IPS-NIHi11 (cell line): ENCODE data around the gene ANKMY1.
"Not testable (repeated sequence)": the region's sequence is repeated elsewhere in the genome, so short reads cannot be mapped to it uniquely, and the experiment has no call there.

Experiments
- DNase-seq: peaks from one replicate; pipeline ENCODE4 v3.0.0; 2012; ENCODE audit warnings: mixed read lengths, low spot score

The ANKMY1 gene

GRCh38 chr2:240555541-240556250, 2.1 kb downstream of the ANKMY1 start:
- no peak for DNase-seq

DNA sequence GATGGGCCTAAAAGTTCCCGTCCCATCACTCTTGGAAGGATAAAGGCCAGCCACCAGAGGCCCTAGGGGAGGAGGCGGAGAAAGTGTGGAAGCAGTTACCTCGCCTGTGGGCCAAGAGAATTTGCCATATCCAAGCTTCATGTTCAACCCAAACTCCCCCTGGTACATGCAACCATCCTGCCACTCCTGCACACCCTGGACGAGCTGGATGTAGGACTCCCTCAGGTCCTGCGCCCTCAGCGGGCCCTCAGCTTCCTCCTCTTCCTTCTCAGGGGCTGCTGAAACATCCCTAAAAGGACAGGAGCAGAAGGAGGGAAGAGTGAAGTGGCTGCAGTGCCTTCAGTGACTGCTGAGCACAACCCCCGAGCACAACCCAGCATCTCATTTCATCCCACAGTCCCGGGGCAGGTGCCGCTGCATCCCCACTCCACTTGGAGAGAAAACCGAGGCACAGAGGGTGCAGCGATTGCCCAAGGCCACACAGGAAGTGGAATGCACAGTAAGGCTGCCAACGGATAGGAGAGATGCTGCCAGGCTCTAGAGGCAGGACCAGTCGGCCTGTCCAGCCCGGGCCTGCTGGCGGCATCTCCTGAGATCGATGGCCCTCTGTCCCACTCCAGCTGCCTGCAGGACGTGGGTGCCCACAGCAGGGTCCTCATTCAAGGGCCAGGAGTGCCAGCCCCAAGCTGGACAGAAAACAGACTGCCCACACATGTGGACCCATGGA, 2.9 kb downstream of the ANKMY1 start:
- DNase-seq: no peak

DNA sequence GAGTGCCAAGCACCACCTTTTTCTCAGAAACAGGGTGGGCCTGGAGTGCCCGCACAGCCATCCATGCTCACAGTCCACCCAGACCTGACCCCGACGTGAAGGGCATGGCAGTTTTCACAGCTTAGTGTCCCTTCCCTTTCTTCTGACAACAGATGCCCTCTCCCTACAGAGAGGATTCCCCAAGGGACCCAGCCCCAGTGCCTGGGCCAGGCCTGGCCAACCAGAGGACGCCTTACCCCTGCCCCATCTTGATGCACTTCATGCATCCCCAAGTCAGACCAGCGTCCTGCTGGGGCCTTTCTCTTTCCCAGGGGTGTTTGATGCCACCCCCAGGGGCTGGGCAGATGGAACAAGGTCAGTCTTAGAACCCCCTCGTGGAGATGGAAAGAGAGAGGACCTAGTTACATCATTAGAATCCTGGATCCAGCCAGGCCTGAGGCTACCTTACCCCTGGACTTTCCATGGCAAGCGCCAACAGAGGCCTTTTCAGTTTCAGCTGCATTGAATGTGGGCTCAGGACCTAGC, 3.8 kb downstream of the ANKMY1 start:
- no peak for DNase-seq

- DNase-seq: no peak
These were observed 6.0 kb downstream of the ANKMY1 start for GRCh38 chr2:240551811-240552210.

DNA sequence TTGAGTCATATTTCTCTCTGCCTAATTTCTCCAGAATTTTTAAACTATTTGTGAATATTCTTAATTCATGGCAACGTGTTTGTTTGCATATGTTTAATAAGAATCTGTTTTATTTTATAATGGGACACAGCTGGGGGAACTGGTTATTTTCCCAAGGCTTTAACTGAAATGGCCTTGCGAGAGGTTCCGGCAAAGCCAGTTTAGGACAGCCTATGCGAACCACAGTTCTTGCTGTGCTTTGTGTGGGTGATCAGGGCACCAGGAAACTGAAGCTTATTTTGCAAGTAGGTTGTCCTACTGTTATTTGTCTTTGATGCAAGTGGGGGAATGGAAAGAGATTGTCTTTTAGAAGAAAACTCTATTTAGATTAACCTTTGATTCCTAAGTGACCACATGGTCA, 6.5 kb downstream of the ANKMY1 start:
- DNase-seq: no peak

- no peak for DNase-seq
These were observed 17.9 kb downstream of the ANKMY1 start for GRCh38 chr2:240539906-240540305.

GRCh38 chr2:240539101-240539500, 18.7 kb downstream of the ANKMY1 start:
- DNase-seq: not testable (repeated sequence)

GRCh38 chr2:240538031-240538780, 19.6 kb downstream of the ANKMY1 start:
- DNase-seq: no peak

DNA sequence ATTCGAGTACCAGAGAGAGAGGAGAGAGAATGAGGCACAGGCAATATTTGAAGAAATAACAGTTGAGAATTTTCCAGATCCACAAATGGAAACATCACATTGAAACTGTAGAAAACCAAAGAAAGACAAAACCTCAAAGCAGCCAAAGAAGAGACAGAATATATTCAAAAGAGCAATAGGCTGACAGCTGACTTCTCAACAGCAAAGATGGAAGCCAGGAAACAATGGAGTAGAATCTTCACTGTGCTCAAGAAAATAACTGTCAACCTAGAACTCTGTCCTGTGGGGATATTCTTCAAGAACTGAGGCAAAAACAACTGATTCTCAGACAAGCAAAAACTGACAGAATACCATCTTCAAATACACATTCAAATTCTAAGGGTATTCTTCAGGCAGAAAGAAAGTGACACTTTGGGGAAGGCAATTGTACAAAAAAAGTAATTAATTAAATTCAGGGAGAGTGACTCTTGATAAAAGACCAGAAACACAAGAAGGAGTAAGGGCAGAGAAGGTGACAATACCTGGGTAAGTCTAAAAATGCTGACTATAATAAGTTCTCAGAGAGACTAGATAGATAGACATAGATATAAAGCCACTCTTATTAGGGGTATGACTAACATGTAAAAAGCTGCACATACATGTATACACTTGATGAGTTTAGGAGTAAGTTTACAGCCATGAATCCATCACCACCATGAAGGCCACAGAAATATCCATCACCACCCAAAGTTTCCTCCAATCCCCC, 25.6 kb downstream of the ANKMY1 start:
- DNase-seq: no peak

- no peak for DNase-seq
These were observed 26.8 kb downstream of the ANKMY1 start for GRCh38 chr2:240531038-240531437.

DNA sequence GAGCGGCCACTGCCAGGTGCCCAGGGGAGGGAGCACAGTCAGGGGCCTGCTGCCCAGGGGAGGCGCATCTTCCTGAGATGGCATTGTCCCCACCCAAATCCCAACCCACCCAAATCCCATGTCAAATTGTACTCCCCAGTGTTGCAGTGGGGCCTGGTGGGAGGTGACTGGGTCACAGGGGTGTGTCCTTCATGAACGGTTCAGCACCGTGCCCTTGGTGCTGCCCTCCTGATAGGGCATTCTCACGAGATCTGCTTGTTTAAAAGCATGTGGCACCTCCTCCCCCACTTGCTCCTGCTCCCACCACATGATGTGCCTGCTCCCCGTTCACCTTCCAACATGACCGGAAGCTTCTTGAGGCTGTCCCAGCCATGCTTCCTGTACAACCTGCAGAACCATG, 27.6 kb downstream of the ANKMY1 start:
- no peak for DNase-seq

DNA sequence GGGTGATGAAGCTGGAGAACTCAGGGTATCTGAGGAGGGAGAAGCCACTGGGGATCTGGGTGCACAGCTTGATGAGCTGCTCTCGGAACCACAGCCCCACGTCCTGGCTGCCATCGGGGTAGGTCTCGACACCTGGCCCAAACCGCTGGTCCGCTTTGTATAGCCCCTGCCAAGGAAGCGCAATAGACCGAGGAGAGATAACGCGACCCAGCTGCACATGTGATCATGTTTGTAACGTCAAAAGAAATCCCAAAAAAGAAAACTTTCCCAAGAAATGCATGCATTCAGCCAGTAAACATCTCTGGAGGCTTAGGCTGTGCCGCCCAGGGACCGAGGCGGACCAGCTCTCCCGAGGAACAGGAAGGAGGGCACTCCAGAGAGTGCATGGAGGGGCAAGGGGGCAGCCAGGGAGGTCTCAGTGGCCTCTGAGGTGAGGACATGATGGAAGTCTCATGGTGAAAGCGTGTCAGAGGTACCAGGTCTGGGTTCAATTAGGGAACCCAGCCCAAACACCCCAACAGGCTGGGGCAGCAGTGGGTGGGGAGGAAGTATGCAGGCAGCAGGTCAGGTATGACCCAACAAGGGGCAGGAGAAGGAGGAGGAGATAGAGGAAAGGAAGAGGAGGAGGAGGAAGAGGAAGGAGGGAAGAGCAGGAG, 28.3 kb downstream of the ANKMY1 start:
- DNase-seq: no peak

DNA sequence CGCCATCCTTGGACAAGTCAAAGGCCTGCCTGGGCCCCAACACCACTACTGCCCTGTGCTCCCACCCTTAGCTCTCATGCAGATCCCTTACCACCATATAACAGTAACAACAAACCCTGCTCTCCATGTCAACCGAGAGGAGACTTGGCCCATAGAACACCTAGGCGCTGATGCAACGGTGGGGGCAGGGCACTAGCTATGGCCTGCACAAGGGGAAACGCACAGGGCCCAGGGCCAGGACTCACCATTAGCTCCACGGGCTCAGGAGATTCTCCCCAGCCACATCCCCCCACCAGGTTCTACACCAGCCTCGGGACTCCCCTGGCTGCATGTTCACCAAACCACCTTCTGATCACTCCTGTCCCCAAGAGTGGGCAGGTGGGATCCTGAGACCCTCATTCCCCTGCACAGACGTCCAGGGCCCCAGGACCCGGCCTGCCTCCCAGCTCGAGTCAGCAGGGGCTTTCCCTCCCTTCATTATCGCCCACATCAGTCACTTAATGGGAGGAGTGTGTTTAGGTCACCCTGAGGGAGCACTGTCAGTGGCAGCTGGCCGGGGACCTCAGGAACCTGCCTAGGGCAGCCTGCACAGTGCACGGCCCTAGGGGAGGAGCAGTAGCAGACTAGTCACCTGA, 29.3 kb downstream of the ANKMY1 start:
- no peak for DNase-seq

GRCh38 chr2:240527153-240527750, 30.5 kb downstream of the ANKMY1 start:
- DNase-seq: no peak

DNA sequence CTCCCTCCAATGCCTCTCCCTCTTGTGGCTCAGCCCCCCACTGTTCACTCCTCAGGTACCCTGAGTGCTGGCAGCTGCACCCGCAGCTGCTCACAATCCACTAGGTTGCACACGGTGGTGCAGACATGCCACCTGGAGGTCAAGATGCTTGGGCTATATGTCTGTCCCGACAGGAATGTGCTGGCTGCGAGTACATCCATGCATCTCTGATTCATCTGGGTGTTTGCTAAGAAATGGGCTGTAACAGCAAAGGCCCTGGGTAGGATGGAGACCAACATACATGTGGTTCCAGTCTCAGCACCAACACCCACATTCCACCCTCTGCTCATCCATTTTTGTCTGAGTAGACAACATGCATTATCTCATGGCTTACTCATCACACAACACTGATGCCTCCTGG, 31.3 kb downstream of the ANKMY1 start:
- DNase-seq: no peak

DNA sequence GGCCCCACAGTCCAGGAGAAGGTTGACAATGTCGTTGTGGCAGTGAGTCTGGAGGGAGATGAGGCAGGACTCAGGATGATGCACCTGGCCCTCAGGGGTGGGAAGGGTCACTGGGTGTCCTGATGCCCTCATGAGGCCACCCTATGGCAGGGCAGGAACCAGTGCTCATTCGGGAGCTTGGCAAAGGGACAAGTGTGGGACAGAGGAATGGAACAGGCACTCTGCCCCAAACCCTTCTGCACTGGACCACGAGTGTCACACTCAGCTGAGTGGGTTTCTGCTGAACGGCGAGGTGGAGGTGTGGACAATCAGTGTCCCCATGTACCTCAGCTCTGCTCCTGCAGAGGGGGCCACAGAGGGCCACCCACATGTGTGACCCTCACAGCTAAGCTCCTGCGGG, 32.0 kb downstream of the ANKMY1 start:
- no peak for DNase-seq

GRCh38 chr2:240524963-240525718, 32.6 kb downstream of the ANKMY1 start:
- no peak for DNase-seq

- DNase-seq: no peak
These were observed 34.1 kb downstream of the ANKMY1 start for GRCh38 chr2:240523451-240524281.

DNA sequence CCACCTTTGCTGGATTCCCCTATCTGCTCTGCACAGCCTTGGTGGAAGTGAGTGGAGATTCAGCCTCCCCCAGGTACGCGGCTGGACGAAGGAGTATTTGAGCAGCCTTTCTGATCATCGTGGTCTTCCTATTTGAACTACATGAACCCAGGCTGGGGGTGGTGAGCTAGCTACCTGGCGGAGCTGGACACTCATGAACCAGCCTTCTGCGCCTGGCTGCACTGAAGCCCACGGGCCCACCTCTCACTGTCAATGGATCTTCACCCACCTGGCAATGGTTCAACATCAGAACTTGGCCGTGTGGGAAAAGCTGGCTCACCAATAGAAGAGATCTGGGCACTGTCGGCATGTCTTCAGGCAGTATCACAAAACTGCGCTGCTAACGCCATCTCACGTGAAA, 35.4 kb downstream of the ANKMY1 start:
- no peak for DNase-seq
